GM21515 (cell line): ENCODE results near the gene PIK3R3.
A peak's percentile ranks its signal among the peaks of the same experiment; 100 is the strongest.
"Not testable (repeated sequence)": the region's sequence is repeated elsewhere in the genome, so short reads cannot be mapped to it uniquely, and the experiment has no call there.

ENCODE experiments used
- ATAC-seq: cut with Tn5 transposase; IDR thresholded peaks from one replicate; pipeline ENCODE4 v1.9.1; 2021; ENCODE audit not compliant: unreplicated experiment

Gene PIK3R3

DNA sequence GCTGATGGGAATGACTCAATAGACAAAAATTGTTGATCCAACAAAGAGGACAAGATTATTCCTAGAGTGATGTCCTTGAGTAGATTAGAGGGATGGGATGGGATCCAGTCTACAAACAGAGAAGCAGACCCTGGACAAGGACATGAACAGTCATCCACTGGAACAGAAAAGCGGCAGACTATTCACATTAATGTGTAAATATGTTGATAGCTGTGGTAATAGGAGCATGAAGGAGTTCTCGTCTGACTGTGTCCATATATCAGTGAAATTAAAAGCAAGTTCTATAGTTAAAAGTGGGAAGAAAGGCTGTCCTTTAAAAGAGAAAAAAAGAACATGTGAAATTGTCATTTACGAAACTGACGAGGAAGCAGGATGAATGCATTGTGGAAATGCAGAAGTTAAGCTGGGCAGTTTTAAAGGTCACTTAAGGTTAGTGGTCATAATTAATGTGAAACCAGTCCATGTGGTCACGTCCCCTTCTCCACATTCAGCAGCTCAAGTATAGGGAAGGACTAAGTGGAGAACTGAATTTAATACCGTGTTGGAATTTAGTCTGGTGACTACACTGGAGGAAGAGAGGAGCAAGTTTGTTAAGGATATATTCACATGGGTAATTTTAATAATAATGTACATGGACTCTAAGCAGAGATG lies 62.1 kb downstream of the PIK3R3 start:
- no peak for ATAC-seq

DNA sequence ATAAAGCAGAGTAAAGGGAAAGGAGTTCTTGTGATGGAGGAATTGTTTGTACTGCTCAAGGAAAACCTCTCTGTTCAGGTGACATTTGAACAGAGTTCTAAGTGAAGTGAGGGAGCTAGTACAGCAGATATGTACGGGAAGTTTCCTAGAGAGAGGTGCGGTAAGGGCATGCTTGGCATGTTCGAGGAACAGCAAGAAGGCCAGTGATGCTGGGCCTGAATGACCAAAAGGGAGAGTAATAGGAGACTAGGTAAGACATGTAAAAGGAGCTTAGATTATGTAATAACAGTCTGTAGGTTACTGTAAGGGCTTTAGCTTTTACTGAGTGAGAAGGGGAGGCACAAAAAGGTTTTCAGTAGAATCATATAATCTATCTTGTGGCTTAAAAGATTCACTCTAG lies 63.9 kb downstream of the PIK3R3 start:
- ATAC-seq: no peak

DNA sequence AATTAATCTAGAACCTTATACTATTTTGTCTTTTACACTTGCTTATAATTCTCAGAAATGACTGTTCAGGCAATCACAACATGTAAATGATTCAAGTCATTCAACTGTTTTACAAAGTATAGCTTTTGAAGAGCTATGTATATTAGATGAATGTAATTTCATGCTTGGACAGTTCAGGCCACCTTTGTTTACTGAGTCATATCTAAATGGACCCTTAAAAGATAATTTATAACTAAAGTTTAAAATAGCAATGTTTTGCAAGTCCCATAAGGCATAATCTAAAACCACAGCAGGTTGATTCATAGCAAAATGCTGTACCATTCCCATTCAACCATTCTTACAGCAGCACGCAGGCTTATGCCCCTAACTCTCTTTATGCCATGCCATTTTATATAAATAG lies 64.8 kb downstream of the PIK3R3 start:
- no peak for ATAC-seq

DNA sequence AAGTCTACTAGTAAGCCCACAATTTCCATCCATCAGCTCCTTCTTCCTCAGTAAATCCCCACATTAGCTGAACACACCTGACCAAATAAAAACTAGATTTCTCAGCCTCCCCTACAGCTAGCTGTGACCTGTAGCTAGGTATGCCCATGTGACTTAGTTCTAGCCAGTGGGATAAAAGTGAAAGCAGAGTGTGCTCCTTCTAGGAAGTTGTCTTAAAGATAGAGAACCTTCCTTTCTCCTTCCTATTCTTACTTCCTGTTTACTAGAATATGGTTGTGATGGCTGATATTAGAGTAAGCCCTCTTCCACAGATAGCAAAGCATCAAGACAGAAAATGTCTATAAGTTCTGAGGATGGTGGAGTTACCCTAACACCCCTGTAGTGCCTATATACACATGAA lies 67.0 kb downstream of the PIK3R3 start:
- ATAC-seq: no peak

DNA sequence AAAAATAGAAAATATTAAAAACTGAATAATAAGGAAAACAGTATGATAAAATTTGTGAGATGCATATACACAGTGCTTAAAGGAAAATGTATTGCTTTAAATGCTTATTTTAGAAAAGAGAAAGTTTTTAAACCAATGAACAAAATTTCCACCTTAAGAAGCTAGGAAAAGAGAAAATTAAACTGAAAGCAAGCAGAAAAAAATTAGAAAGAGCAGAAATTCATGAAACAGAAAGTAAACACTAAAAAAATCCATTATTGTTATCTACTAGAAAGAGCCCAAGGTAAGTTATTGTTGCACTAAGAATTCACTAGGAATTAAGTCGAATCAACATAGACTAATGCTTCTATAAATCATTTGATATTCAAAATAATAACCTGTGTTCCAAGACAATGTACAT lies 67.7 kb downstream of the PIK3R3 start:
- ATAC-seq: no peak

DNA sequence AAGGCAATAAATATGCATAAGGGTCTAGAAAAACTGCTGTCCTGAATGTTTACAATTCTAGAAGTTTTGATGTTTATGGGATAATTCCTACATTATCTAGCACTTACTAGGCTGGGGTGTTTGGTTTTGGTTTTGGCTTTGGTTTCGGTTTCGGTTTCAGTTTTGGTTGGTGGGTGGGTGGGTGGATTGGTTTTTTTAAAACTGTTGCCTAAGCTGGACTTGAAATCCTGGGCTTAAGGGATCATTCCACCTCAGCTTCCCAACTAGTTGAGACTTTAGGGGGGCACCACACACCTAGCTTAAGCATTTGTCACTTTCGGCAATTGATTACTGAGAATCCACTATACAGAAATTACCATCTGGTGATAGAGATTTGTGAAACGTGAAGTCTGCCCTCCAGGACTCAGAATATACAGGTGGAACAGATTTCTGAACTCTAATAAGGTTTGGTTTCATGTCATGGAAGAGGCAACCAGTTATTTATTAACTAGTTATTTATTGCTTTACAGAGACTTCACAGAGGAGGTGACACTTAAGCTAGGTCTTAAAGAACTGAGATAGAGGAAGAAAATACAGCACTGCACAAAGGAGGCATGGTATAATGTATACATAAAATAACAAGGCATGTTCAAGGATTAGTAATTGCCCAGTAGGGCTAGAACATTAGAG lies 69.6 kb downstream of the PIK3R3 start:
- ATAC-seq: no peak

DNA sequence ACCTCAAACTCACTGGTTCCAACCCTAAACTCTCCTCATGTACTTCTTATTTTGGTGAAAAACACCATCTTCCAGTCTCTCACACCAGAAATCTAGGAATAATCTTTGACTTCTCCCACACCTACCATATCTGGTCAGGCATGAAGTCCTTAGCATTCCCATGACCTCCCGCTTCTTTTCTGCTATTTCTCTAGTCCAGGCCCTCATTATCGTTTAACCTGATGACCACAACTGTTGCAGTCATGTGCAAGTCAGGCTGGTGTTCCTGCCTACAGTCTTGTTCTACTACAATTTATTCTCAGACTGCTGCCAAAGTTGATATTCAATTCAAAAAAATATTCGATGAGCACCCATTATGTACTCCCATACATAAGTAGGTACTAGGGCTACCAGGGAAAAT lies 71.3 kb downstream of the PIK3R3 start:
- ATAC-seq: no peak

DNA sequence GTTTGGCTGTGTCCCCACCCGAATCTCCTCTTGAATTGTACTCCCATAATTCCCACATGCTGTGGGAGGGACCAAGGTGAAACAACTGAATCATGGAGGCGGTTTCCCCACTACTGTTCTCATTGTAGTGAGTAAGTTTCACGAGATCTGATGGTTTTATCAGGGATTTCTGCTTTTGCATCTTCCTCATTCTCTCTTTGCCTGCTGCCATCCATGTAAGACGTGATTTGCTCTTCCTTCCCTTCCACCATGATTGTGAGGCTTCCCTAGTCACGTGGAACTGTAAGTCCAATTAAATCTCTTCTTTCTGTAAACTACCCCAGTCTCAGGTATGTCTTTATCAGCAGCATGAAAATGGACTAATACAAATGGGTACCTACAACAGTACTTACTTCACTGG lies 73.5 kb downstream of the PIK3R3 start:
- no peak for ATAC-seq

DNA sequence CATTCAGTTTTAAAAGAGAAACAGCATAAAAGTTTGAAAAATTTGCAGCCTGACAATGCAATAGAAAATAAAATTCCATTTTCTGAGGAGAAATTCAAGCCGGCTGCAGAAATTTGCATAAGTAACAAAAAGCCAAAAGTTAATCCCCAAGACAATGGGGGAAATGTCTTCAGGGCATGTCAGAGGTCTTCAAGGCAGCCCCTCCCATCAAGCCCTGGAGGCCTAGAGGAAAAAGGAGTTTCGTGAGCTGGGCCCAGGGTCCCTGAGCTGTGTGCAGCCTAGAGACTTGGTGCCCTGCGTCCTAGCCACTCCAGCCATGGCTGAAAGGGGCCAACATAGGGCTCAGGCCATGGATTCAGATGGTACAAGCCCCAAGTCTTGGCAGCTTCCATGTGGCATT lies 74.6 kb downstream of the PIK3R3 start:
- no peak for ATAC-seq

DNA sequence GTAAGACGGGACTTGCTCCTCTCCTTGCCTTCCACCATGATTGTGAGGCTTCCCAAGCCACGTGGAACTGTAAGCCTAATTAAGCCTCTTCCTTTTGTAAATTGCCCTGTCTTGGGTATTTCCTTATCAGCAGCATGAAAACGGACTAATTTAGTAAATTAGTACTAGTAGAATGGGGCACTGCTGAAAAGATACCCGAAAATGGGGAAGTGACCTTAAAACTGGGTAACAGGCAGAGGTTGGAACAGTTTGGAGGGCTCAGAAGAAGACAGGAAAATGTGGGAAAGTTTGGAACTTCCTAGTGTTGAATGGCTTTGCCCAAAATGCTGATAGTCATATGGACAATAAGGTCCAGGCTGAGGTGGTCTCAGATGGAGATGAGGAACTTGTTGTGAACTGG lies 75.2 kb downstream of the PIK3R3 start:
- not testable (repeated sequence) for ATAC-seq

DNA sequence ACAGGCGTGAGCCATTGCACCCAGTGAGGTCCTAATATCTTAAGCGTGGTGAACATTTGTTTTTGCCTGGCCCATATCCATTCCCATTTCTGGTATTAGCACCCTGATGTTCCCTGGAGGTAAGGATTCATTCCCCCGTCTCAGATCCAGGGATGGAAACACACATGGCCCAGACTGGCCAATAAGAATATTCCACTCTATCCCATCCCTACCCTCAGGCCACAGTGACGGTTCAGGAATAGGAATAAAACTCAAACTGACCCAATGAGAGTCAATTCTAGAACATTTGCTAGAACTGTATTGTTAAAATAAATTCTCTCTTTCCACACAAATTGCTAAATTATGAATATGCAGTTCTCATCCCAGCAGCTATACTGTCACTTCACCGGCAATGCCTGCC lies 76.1 kb downstream of the PIK3R3 start:
- no peak for ATAC-seq

DNA sequence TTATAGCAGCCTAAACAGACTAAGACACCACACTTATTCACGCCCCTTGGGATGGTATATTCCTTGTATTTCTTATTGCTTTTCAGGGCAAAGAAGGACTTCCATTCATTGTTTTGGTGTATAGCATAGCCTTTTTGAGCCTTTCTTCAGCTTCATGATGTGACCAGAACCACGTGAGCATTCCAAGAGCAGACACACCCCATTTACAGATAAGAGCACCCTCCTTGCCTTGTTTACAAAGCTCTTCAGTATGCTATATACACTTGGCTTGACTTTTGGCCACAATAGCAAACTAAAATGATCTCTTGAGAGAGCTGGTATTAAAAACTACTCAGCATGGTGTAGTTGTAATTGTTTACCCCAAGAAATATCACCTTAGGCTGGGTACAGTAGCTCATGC lies 78.7 kb downstream of the PIK3R3 start:
- ATAC-seq: no peak

DNA sequence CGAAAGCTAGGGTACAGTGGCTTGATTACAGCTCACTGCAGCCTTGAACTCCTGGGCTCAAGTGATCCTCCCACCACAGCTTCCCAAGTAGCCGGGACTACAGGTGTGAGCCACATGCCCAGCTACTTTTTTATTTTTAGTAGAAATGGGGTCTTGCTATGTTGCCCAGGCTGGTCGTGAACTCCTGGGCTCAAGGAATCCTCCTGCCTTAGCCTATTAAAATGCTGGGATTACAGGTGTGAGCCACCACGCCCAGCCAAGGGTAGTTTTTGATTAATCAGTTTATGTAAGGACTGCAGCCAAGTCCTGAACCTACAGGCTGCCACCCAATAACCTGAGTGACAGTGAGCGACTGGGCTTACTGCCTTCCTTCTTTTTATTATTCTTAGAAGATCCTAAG lies 88.3 kb downstream of the PIK3R3 start:
- no peak for ATAC-seq

DNA sequence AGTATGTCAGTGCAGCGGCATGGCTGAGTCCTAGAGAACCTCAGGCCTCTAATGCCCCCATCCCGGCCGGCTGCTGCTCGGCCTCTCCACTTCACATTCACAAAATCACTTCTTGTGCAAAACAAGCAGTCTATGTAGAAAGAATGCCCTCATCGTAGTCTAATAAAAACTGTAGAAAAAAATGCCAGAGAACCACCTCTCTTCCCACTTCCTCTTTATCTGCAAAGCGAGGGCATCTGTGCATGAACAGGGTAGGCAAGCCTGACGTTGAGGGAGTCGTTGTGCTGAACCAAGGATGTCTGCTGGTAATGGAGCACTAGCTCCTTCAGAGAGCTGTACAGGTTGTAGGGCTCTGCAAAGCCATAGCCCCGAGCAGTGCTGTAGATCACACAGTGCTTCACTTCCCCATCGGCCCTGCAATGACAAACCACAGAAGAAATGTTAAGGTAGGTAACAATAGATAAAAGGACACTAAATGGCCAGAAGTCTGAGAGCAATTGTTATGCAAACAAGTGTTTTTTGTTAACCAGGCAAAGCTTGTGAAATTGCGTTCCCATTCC lies 88.9 kb downstream of the PIK3R3 start:
- ATAC-seq: peak; percentile 79

DNA sequence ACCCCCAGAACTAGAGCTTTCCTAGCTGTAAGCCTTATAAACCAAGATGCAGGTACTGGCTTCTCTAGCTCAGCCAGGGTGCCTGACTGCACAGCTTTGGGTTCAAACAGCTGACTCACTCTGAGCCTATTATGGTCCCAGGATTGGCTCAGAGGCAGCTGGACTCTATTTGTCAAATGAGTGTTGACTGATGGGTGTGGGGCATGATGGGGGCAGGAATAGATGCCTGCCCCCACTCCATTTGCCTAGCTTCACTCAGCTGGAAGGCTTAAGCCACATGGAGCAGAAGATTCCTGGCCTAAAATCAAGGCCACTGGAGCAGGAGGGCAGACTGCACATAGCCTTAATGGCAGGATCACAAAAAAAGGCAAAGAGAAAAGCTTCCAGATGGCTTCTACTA lies 90.5 kb downstream of the PIK3R3 start:
- no peak for ATAC-seq

DNA sequence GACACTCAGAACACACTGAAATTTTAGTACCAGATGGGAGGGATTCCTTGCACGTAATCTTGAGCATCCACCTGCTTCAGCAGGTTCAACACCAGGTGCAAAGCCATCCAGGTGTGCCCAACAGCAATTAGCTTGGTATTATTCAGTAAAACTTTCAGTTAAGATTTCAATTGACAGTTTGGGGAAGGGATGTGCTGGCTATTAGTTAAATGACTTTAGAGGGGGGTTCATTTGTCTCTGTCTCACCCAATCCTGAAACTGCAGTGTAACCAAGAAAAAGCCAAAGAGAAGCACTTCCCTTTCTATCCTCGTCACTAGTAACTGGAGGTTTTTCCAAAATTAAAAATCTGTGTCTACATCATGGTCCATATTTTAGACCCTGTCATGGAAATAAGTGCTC lies 90.9 kb downstream of the PIK3R3 start:
- no peak for ATAC-seq

DNA sequence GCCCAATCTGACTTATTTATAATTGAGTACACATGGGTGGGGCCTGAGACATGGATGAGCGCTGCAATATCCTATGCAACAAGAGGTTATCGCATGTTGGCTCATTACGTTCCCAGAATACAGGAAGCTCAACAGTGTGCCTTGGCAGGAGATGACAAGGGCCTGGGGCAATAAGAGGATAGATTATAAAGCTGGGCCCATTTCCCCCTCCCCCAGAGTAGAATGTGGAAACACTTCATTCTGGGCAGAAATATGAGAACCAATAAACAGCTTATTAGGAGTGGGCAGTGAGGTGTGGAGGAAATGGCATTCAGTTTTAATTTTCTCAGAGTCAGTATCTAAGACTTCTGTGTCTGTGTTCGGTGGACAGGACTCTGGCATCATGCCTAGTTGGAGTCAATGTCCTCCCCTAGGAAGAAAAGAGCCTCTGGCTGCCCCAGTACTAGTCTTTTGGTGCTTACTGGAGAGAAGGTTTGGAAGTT lies 92.8 kb downstream of the PIK3R3 start:
- ATAC-seq: no peak

DNA sequence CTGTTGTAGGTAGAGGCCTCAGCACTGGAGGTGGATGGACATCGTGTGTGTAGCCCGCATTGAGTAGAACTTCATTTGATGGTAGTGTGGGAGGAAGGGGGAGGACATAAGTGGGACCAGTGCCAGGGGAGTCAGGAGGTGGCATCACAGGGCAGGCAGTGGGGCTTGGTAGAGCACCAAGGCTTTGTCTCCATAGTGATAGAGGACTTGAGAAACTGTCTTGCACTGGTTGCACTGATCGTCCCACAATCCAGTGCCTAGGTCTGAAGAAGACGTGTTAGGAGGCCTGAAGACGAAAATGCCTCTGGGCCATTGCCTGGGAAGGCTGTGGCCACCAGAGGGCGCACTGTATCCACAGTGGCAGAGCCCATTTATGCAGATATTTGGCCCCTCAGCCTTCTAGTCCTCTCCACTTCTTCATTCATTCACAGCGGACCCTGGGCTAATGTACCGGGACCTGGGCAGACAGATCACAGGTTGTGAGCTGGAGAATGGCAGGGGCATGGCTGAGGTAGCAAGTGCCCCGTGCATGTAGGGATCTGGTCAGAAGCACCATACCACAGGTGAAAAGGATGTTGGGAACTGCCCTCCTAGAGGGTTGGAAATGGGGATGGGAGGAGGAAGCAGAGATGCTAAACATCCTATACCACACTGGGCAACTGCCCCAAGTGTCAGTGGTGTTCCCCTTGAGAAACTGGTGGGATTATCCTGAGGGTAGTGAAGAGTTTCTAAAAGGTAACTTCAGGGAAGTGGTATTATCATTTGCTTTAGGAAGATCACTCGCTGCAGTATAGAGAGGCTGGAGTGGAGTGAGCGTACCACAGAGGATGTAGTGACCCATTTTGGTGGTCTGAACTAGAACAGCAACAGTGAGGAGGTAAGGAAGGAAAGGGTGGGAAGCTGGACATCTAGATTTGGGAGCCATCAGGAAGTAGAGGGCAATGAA lies 95.3 kb downstream of the PIK3R3 start:
- ATAC-seq: no peak

DNA sequence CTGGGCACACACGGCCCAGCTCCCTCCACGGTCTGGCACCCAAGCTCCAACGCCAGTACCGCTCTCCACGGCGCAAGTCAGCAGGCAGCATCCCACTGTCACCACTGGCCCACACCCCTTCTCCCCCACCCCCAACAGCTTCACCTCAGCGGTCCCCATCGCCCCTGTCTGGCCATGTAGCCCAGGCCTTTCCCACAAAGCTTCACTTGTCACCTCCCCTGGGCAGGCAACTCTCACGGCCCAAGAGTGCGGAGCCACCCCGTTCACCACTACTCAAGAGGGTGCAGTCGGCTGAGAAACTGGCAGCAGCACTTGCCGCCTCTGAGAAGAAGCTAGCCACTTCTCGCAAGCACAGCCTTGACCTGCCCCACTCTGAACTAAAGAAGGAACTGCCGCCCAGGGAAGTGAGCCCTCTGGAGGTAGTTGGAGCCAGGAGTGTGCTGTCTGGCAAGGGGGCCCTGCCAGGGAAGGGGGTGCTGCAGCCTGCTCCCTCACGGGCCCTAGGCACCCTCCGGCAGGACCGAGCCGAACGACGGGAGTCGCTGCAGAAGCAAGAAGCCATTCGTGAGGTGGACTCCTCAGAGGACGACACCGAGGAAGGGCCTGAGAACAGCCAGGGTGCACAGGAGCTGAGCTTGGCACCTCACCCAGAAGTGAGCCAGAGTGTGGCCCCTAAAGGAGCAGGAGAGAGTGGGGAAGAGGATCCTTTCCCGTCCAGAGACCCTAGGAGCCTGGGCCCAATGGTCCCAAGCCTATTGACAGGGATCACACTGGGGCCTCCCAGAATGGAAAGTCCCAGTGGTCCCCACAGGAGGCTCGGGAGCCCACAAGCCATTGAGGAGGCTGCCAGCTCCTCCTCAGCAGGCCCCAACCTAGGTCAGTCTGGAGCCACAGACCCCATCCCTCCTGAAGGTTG lies 97.6 kb downstream of the PIK3R3 start:
- ATAC-seq: no peak

DNA sequence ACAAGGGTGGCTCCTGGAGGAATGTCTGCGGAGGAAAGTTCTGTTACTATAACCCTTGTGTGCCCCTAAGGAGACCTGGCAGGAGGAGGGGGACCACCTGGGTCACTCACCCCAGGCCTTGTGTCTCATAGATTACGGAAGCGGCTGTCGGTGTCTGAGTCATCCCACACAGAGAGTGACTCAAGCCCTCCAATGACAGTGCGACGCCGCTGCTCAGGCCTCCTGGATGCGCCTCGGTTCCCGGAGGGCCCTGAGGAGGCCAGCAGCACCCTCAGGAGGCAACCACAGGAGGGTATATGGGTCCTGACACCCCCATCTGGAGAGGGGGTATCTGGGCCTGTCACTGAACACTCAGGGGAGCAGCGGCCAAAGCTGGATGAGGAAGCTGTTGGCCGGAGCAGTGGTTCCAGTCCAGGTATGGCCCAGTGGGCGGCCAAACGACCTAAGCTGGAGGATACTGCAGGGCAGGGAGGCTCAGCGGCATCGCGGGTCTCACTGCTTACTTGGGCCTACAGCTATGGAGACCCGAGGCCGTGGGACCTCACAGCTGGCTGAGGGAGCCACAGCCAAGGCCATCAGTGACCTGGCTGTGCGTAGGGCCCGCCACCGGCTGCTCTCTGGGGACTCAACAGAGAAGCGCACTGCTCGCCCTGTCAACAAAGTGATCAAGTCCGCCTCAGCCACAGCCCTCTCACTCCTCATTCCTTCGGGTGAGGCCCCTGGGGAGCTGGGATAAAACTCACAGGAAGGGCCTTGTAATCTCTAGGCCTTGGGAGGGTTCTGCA lies 101.4 kb downstream of the PIK3R3 start:
- no peak for ATAC-seq
